GM23338 (cell line): ENCODE measurements around the gene GCFC2. TPM values are rescaled to one million over a fixed set of nuclear protein-coding genes. Genes with fewer than 3 reads are reported as not detected.
A peak's percentile ranks its signal among the peaks of the same experiment; 100 is the strongest.

Source experiments
- ATAC-seq: fragments of 200-7000 bp; cut with Tn5 transposase; 3 replicates; pipeline ENCODE4 v1.9.1; 2020
- DNase-seq: peaks from one replicate; pipeline ENCODE4 v3.0.0-alpha.2; 2015; ENCODE audit warnings: low spot score
- H2AFZ ChIP-seq: fragments of 200-600 bp; sonication (generic); 2 replicates; pipeline ENCODE4 v1.8.0; 2016; ENCODE audit warnings: antibody characterized with exemption, mild to moderate bottlenecking, moderate library complexity
- H3F3A ChIP-seq: fragments of 200-600 bp; sonication (generic); replicated peaks from 2 replicates; pipeline ENCODE4 v1.8.0; 2017; ENCODE audit warnings: antibody characterized with exemption, mixed run types, low read depth
- H3K27ac ChIP-seq: fragments of 200-600 bp; sonication (generic); 2 replicates; pipeline ENCODE4 v1.6.1; 2016; ENCODE audit warnings: low read depth
- H3K27me3 ChIP-seq: fragments of 200-600 bp; sonication (generic); 2 replicates; pipeline ENCODE4 v1.8.0; 2016; ENCODE audit warnings: mild to moderate bottlenecking, mixed run types, moderate library complexity; ENCODE audit not compliant: insufficient read depth
- H3K36me3 ChIP-seq: fragments of 200-600 bp; sonication (generic); 2 replicates; pipeline ENCODE4 v1.8.0; 2016; ENCODE audit warnings: mild to moderate bottlenecking; ENCODE audit not compliant: insufficient read depth
- H3K4me1 ChIP-seq: fragments of 200-600 bp; sonication (generic); 2 replicates; pipeline ENCODE4 v1.8.0; 2016; ENCODE audit warnings: mild to moderate bottlenecking, moderate library complexity; ENCODE audit not compliant: insufficient read depth
- H3K4me2 ChIP-seq: fragments of 200-600 bp; sonication (generic); 2 replicates; pipeline ENCODE4 v1.7.1; 2017; ENCODE audit warnings: mixed run types
- H3K4me3 ChIP-seq: fragments of 200-600 bp; sonication (generic); 2 replicates; pipeline ENCODE4 v1.6.1; 2016; ENCODE audit warnings: mixed run types
- H3K79me2 ChIP-seq: fragments of 200-600 bp; sonication (generic); replicated peaks from 2 replicates; pipeline ENCODE4 v1.8.0; 2017; ENCODE audit warnings: mild to moderate bottlenecking; ENCODE audit not compliant: insufficient read depth
- H3K9me2 ChIP-seq: fragments of 200-600 bp; sonication (generic); 2 replicates; pipeline ENCODE4 v1.8.0; 2017; ENCODE audit not compliant: insufficient read depth
- H4K20me1 ChIP-seq: fragments of 200-600 bp; sonication (generic); replicated peaks from 2 replicates; pipeline ENCODE4 v1.8.0; 2017; ENCODE audit warnings: mild to moderate bottlenecking; ENCODE audit not compliant: insufficient read depth
- H3K27ac Mint-ChIP-seq: 2 replicates; pipeline ENCODE4 v1.8.0; 2020; ENCODE audit warnings: inconsistent platforms, mild to moderate bottlenecking, moderate library complexity, mixed read lengths
- H3K27me3 Mint-ChIP-seq: 3 replicates; pipeline ENCODE4 v1.8.0; 2022; ENCODE audit warnings: low read depth, mild to moderate bottlenecking, moderate library complexity, mixed read lengths, inconsistent platforms; ENCODE audit not compliant: insufficient read depth, poor library complexity
- H3K36me3 Mint-ChIP-seq: 3 replicates; pipeline ENCODE4 v1.8.0; 2021; ENCODE audit warnings: low read depth, mild to moderate bottlenecking, inconsistent platforms, moderate library complexity, mixed read lengths
- H3K4me1 Mint-ChIP-seq: 3 replicates; pipeline ENCODE4 v1.8.0; 2020; ENCODE audit warnings: mild to moderate bottlenecking, inconsistent platforms, mixed read lengths
- H3K4me3 Mint-ChIP-seq: 3 replicates; pipeline ENCODE4 v1.8.0; 2021; ENCODE audit warnings: moderate library complexity, mild to moderate bottlenecking, inconsistent platforms, mixed read lengths
- H3K9me3 Mint-ChIP-seq: 3 replicates; pipeline ENCODE4 v1.8.0; 2020; ENCODE audit warnings: moderate library complexity, mild to moderate bottlenecking, inconsistent platforms, mixed read lengths
- CREB1 ChIP-seq: fragments of 250-450 bp; sonication (Bioruptor Pico); IDR thresholded peaks from 2 replicates; pipeline ENCODE4 v1.5.0; 2020; ENCODE audit warnings: low read depth, mild to moderate bottlenecking, moderate library complexity
- CTCF ChIP-seq, 2 experiments: fragments of 200-600 bp in 1 of 2; sonication (generic) in 1 of 2; conservative IDR thresholded peaks; 2 replicates each; pipeline versions ENCODE4 v1.5.1 to v1.6.1; 2016 to 2017; ENCODE audit warnings: antibody characterized with exemption in 2 of 2, low read depth in 2 of 2, mild to moderate bottlenecking in 2 of 2, moderate library complexity in 1 of 2
- ETS1 ChIP-seq: IDR thresholded peaks from 2 replicates; pipeline ENCODE4 v1.6.1; 2016; ENCODE audit warnings: antibody characterized with exemption
- EZH2 ChIP-seq: fragments of 200-600 bp; sonication (generic); IDR thresholded peaks from one replicate; pipeline ENCODE4 v1.8.0; 2017; ENCODE audit warnings: antibody characterized with exemption, mild to moderate bottlenecking, low read depth; ENCODE audit not compliant: unreplicated experiment
- EZH2phosphoT487 ChIP-seq: fragments of 200-600 bp; sonication (generic); IDR thresholded peaks from one replicate; pipeline ENCODE4 v1.8.1; 2018; ENCODE audit warnings: antibody characterized with exemption; ENCODE audit not compliant: unreplicated experiment
- JUNB ChIP-seq: IDR thresholded peaks from one replicate; pipeline ENCODE4 v1.6.1; 2016; ENCODE audit warnings: antibody characterized with exemption; ENCODE audit not compliant: unreplicated experiment
- NANOG ChIP-seq: IDR thresholded peaks from 2 replicates; pipeline ENCODE4 v1.6.1; 2016; ENCODE audit warnings: antibody characterized with exemption, borderline replicate concordance
- REST ChIP-seq: IDR thresholded peaks from one replicate; pipeline ENCODE4 v1.6.1; 2018; ENCODE audit warnings: antibody characterized with exemption; ENCODE audit not compliant: unreplicated experiment
- STAT1 ChIP-seq: IDR thresholded peaks from one replicate; pipeline ENCODE4 v1.6.1; 2016; ENCODE audit warnings: antibody characterized with exemption; ENCODE audit not compliant: unreplicated experiment
- ZNF114 ChIP-seq: fragments of 250-450 bp; sonication (Bioruptor Pico); IDR thresholded peaks from 2 replicates; pipeline ENCODE4 v1.5.0; 2020; ENCODE audit warnings: mild to moderate bottlenecking, moderate library complexity
- ZNF331 ChIP-seq: fragments of 250-450 bp; sonication (Bioruptor Pico); IDR thresholded peaks from 2 replicates; pipeline ENCODE4 v1.5.0; 2020; ENCODE audit warnings: low read depth, mild to moderate bottlenecking, moderate library complexity
- ZNF462 ChIP-seq: fragments of 250-450 bp; sonication (Bioruptor Pico); IDR thresholded peaks from 2 replicates; pipeline ENCODE4 v1.5.0; 2020; ENCODE audit warnings: mild to moderate bottlenecking, moderate library complexity
- polyA plus RNA-seq: library from polyadenylated mRNA; unstranded; fragments of >200 nt; fragmentation: Nextera tagmentation; extraction: Ambion mirVana; gene quantifications from 2 replicates; pipeline ENCODE4 v1.2.1, GENCODE V29; 2016
- total RNA-seq: library from RNA; depleted of rRNA; stranded (reverse); fragments of >200 nt; shearing (Covaris generic); gene quantifications from 2 replicates; pipeline ENCODE4 v1.2.3, GENCODE V29; 2014

Gene GCFC2
- total and polyA plus RNA-seq, 2 experiments from 2014 or later, result 23.8 to 26.2 TPM

GRCh38 chr2:75667884-75668283 is 42.8 kb downstream of the GCFC2 start (continued):
- TF ChIP-seq CTCF (conservative IDR thresholded peaks at IDR 0.05; ENCODE audit: low read depth in 2 of 2) (no peak), EZH2 (no peak), ETS1 (no peak), ZNF114 (CRISPR knock-in tag) (no peak), REST (no peak), NANOG (no peak), EZH2phosphoT487 (no peak), CREB1 (CRISPR knock-in tag) (no peak), STAT1 (no peak), JUNB (no peak), ZNF331 (CRISPR knock-in tag) (no peak)

- H3K27ac ChIP-seq, result peak overlapping the region; percentile 56
- no peaks in the 10 kb centered on the region for H3K9me3 Mint-ChIP-seq
- TF ChIP-seq EZH2 (no peak), ZNF462 (CRISPR knock-in tag) (no peak), CTCF (conservative IDR thresholded peaks at IDR 0.05; ENCODE audit: low read depth in 2 of 2) (no peak)
Observed at GRCh38 chr2:75666911-75667310, 43.8 kb downstream of the GCFC2 start.

More at GRCh38 chr2:75666911-75667310, 43.8 kb downstream of the GCFC2 start:
- no peak overlapping the region for H2AFZ ChIP-seq
- H3K79me2 ChIP-seq, result no peaks in the 10 kb centered on the region
- H3K36me3 ChIP-seq, result no peaks in the 10 kb centered on the region
- H3K36me3 Mint-ChIP-seq, result peaks cover 20% of the 10 kb centered on the region; the same call in 2 of the 3 replicates
- H3K4me3 ChIP-seq, result no peak overlapping the region
- H3K4me1 ChIP-seq, result peaks cover 22% of the 10 kb centered on the region
- peaks cover 11% of the 10 kb centered on the region; the same call in 2 of the 3 replicates for H3K4me1 Mint-ChIP-seq
- peak overlapping the region; percentile 40 for H3K4me2 ChIP-seq
- no peaks in the 10 kb centered on the region for H3K9me2 ChIP-seq
- no peaks in the 10 kb centered on the region for H3K27me3 ChIP-seq
- ATAC-seq (no peak), DNase-seq (peak; percentile 26)
- no peak overlapping the region for H3K4me3 Mint-ChIP-seq
- no peaks in the 10 kb centered on the region for H4K20me1 ChIP-seq
- no peaks in the 10 kb centered on the region for H3K27me3 Mint-ChIP-seq
- H3K27ac Mint-ChIP-seq, result peak overlapping the region; percentile 65; the same call in 1 of the 2 replicates
- H3F3A ChIP-seq, result no peaks in the 10 kb centered on the region
